Measurements from ENCODE around the gene DLK2.
"Not testable (repeated sequence)": the region's sequence is repeated elsewhere in the genome, so short reads cannot be mapped to it uniquely, and the experiment has no call there.

Gene DLK2

GRCh38 chr6:43420012-43420709, 35.2 kb downstream of the DLK2 start:
- no peak for DNase-seq

- DNase-seq, result no peak
Measured at GRCh38 chr6:43416935-43417334, 38.4 kb downstream of the DLK2 start.

DNA sequence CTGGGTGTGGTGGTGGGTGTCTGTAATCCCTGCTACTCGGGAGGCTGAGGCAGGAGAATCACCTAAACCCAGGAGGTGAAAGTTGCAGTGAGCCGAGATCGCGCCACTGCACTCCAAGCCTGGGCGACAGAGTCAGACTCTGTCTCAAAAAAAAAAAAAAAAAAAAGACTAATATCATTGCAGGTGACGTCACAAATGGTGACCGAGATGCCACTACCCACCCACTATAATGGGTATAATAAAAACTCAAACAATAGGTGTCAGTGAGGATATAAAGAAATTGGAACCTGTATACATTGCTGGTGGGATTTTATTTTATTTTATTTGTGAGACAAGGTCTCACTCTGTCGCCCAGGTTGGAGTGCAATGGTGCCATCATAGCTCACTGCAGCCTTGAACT, 40.1 kb downstream of the DLK2 start:
- not testable (repeated sequence) for DNase-seq

GRCh38 chr6:43413002-43413401, 42.3 kb downstream of the DLK2 start:
- DNase-seq, result no peak

DNA sequence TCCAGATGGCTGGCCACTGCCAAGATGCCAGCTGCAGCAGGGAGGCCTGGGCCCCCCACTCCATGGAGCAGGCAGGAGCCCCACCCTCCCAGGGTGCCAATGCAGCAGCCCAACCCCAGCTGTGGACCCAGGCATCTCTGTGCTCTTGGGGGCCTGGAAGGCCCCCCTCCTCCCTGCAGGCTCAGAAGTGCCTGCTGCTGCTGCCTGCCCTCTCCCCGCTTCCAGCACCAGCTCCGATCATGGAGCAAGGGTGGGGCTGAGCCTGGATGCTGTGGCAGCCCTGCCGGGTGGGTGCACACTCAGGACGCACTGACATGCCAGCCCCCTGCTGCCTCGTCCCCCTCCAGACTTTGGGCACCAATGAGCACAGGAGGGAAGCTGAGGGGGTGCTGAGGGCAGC, 42.8 kb downstream of the DLK2 start:
- DNase-seq, result no peak

GRCh38 chr6:43410776-43411175, 44.6 kb downstream of the DLK2 start:
- not testable (repeated sequence) for DNase-seq

DNA sequence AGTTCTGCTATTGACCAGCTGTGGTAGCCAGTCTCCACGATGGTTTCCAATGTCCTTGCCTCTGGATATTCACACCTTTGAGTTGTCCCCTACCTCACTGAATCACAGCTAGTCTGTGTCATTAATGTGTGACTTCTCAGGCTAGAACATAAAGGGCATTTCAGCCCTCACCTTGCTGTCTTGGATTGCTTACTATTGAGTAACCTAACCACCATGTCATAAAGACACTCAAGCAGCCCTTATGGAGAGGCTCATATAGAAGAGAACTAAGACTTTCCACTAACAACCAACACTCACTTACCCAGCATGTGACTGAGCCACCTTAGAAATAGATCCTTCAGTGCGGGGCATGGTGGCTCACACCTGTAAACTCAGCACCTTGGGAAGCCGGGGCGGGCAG, 47.1 kb downstream of the DLK2 start:
- DNase-seq, result no peak

- DNase-seq, result no peak
Measured at GRCh38 chr6:43407296-43407695, 48.1 kb downstream of the DLK2 start.

GRCh38 chr6:43405354-43405753, 50.0 kb downstream of the DLK2 start:
- no peak for DNase-seq

GRCh38 chr6:43402820-43403219, 52.5 kb downstream of the DLK2 start:
- DNase-seq, result no peak

DNA sequence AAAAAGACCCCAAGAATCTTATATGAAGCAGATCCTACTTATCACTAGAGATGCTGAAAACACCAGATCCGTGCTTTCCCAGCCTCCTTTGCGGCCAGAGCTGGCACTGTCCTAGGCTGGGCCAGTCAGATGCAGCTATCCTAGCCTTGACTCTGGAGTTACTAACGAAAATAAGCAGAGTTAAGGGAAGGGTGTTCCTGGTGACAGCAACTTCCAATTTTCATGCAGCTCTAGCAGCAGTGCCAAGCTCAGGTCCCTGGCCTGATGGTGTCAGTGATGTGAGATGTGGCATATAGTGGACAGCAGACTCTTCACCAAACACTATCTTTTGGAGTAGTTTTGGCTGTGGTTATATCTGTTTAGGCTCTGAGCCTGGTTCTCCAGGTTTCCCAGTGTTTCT, 53.6 kb downstream of the DLK2 start:
- no peak for DNase-seq
